Measurements from ENCODE around the gene ZNF823.
"Not testable (repeated sequence)": the region's sequence is repeated elsewhere in the genome, so short reads cannot be mapped to it uniquely, and the experiment has no call there.

ZNF823 gene

DNA sequence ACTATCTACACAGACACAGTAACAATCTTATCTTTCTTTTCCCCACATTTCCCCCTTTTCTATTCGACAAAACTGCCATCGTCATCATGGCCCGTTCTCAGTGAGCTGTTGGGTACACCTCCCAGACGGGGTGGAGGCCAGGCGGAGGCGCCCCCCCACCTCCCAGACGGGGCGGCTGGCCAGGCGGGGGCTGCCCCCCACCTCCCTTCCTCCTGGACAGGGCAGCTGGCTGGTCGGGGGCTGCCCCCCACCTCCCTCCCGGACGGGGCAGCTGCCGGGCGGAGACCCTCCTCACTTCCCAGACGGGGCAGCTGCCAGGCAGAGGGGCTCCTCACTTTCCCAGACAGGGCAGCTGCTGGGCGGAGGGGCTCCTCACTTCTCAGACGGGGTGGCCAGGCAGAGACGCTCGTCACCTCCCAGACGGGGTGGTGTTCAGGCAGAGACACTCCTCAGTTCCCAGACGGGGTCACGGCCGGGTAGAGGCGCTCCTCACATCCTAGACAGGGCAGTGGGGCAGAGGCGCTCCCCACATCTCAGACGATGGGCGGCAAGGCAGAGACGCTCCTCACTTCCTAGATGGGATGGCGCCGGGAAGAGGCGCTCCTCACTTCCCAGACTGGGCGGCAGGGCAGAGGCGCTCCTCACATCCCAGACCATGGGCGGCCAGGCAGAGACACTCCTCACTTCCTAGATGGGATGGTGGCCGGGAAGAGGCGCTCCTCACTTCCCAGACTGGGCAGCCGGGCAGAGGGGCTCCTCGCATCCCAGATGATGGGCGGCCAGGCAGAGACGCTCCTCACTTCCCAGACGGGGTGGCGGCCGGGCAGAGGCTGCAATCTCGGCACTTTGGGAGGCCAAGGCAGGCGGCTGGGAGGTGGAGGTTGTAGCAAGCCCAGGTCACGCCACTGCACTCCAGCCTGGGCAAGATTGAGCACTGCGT is 61.8 kb downstream of the ZNF823 start:
- DNase-seq = not testable (repeated sequence)

DNA sequence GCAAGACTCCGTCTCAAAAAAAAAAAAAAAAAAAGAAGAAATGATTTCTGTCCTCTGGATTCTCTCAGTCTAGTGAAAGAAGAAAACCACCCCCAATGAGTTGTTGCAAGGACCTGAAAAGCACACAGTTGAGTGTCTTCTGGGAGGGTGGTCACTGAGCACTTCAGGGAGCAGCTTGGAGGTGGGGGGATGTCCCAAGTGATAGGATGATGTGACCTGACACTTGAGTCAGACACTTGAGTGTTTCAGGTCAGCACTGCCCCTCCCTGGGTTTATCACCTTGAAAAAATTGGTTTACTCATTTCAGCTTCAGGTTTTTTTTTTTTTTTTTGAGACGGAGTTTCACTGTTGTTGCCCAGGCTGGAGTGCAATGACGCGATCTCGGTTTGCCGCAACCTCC is 63.2 kb downstream of the ZNF823 start:
- no peak for DNase-seq

DNA sequence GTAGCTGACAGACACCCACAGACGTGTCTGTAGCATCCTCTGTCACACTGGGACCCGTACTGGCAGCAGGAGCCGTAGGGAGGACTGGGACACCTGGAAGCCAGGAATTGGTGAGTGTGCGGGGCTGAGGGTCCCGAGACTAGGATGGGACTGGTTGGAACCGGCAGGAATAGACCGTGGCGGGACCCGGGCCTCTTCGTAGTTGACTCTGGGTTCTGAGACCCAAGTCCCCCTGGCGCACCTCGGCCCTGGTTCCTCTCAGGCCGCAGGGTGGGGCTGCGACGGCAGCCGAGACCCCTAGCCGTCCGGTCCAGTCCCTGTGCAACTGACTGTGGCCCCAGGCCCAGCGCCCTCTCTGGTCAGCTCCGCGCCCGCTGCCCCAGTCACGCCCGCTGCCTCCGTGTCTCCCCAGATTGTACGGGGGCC is 64.7 kb downstream of the ZNF823 start:
- DNase-seq = no peak

DNA sequence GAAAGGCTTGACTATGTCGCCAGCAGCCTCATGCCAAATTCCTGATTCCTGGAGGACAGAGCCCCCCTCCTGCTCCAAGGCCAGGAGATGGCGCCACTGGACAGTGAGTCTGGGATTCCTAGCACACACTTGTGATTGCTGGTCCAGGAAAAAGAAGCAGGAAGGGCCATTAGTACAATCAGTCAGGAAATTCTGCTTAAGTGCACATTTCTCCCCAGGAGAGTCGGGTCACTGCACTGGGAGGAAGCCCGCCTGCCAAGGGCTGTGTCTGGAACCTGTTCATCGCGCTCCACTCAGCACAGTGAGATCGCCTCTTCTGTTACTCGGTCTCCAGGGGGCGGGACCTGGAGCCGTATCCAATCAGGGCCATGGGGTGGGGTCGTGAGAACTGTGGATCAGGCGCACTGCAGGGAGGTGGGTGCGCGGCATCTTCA is 65.1 kb downstream of the ZNF823 start:
- no peak for DNase-seq
